C1 segment of cervical spinal cord (tissue), 14 donors: ENCODE data around the gene AGPAT1.
A peak's percentile ranks its signal among the peaks of the same experiment; 100 is the strongest.

Source experiments
- DNase-seq, 14 donors: peaks; one replicate each; lab custom pipeline; 2025; lab: John Stamatoyannopoulos, UW

The AGPAT1 gene

GRCh38 chr6:32123681-32124080 is 52.2 kb downstream of the AGPAT1 start:
- DNase-seq = peak in 1 of 14 donors; percentile 52

- DNase-seq = no peak
Observed at GRCh38 chr6:32120573-32121059, 55.3 kb downstream of the AGPAT1 start.

GRCh38 chr6:32118782-32119628 is 56.9 kb downstream of the AGPAT1 start:
- DNase-seq = peak; percentile 10 to 85 (median 68)
